SH-SY5Y (cell line): ENCODE measurements around the gene FER.

Experiments
- GATA2 ChIP-seq: IDR thresholded peaks from 2 replicates; pipeline ENCODE4 v1.6.1; 2011; ENCODE audit warnings: mild to moderate bottlenecking, low read depth, low read length
- GATA3 ChIP-seq: IDR thresholded peaks from 2 replicates; pipeline ENCODE4 v1.6.1; 2011; ENCODE audit warnings: low read depth, mild to moderate bottlenecking, low read length, moderate library complexity

GRCh38 chr5:109125755-109126429 lies 378.2 kb downstream of the FER start:
- TF ChIP-seq GATA2, result no peak
- TF ChIP-seq GATA3, result no peak
